Kidney (tissue), 14 donors: ENCODE results near the gene ADAT3. TPM values are rescaled to one million over a fixed set of nuclear protein-coding genes. Genes with fewer than 3 reads are reported as not detected.

Experiments
- DNase-seq, 5 donors: peaks; one replicate each; pipeline ENCODE4 v3.0.0-alpha.2; 2013 to 2020
- FAIRE-seq: peaks from 2 replicates; lab custom pipeline; 2012; peaks lifted over from hg19 to GRCh38; lab: Jason Lieb, UNC
- H3K27ac ChIP-seq, 2 donors: one replicate each; pipeline ENCODE4 v1.7.0; 2013; ENCODE audit warnings: low read depth in 2 of 2, low read length in 2 of 2, inconsistent platforms in 1 of 2
- H3K27me3 ChIP-seq: one replicate; pipeline ENCODE4 v1.7.1; 2013; ENCODE audit warnings: low read length, inconsistent platforms; ENCODE audit not compliant: control insufficient read depth, insufficient read depth
- H3K36me3 ChIP-seq, 3 donors: one replicate each; pipeline versions ENCODE4 v1.7.0 to v1.7.1; 2013; ENCODE audit warnings: low read length in 3 of 3, control low read depth in 1 of 3, inconsistent platforms in 1 of 3; ENCODE audit not compliant: insufficient read depth in 3 of 3, control insufficient read depth in 2 of 3
- H3K4me1 ChIP-seq, 3 donors: one replicate each; pipeline versions ENCODE4 v1.7.0 to v1.7.1; 2013; ENCODE audit warnings: low read length in 3 of 3, inconsistent platforms in 1 of 3, low read depth in 1 of 3; ENCODE audit not compliant: control insufficient read depth in 2 of 3, insufficient read depth in 2 of 3
- H3K4me3 ChIP-seq, 3 donors: one replicate each; pipeline versions ENCODE4 v1.7.0 to v1.8.1; 2013; ENCODE audit warnings: low read length in 3 of 3, control low read depth in 1 of 3, inconsistent platforms in 1 of 3
- H3K9ac ChIP-seq, 3 donors: one replicate each; pipeline versions ENCODE4 v1.7.0 to v1.7.1; 2013; ENCODE audit warnings: low read length in 3 of 3, control low read depth in 1 of 3, inconsistent platforms in 1 of 3
- H3K9me3 ChIP-seq, 3 donors: one replicate each; pipeline versions ENCODE4 v1.7.0 to v1.7.1; 2013; ENCODE audit warnings: low read length in 3 of 3, control low read depth in 1 of 3, inconsistent platforms in 1 of 3; ENCODE audit not compliant: control insufficient read depth in 2 of 3, insufficient read depth in 1 of 3
- CTCF ChIP-seq: IDR thresholded peaks from 3 replicates; pipeline ENCODE4 v1.5.1; 2012; ENCODE audit warnings: mild to moderate bottlenecking, moderate library complexity, borderline replicate concordance; ENCODE audit not compliant: insufficient read depth; ENCODE audit errors: extremely low read depth
- intact Hi-C: fragments of 100-400 bp; cut with DNase I; formaldehyde crosslinking; loops from one replicate; pipeline ENCODE4 v1.11.1; 2022
- polyA plus RNA-seq: library from polyadenylated mRNA; stranded (reverse); fragments of 350-450 nt; fragmentation: Illumina TruSeq; extraction: RNeasy Lipid Tissue Mini Kit (QIAGEN cat#74804); gene quantifications from one replicate; pipeline ENCODE4 v1.2.3, GENCODE V29; 2014; ENCODE audit warnings: low read depth, low replicate concordance; ENCODE audit not compliant: insufficient read depth
- total RNA-seq: library from RNA; stranded (reverse); fragmentation: NEBNext Ultra II Directional; extraction: Animal tissue kit (Norgen Biotek cat#: 25700); gene quantifications from one replicate; pipeline ENCODE4 v1.2.1, GENCODE V29; 2021
- donor health status: control.
- donor health status: control.
- donor health status: control.
- donor health status: control.
- donor health status: control.
- donor health status: DM: yes; HTN: yes; CAD: no.
- donor health status: Normal renal cell carcinoma (clear cell type).

ADAT3 gene
- total and polyA plus RNA-seq, 2 donors from 2014 or later: 6.1 to 10.3 TPM

- Histone ChIP-seq H3K9ac (no peak overlapping the region), H3K4me1 (no peaks in the 10 kb centered on the region), H3K4me3 (no peak overlapping the region), H3K36me3 (no peaks in the 10 kb centered on the region), H3K27ac (no peak overlapping the region), H3K27me3 (no peaks in the 10 kb centered on the region), H3K9me3 (no peaks in the 10 kb centered on the region)
- DNase-seq: peak in 1 of 5 donors; percentile 63
- intact Hi-C loops: no loop called here
- TF ChIP-seq CTCF: no peak
- FAIRE-seq: no peak
Observed at GRCh38 chr19:1955171-1956121, 50.2 kb downstream of the ADAT3 start.

GRCh38 chr19:1956122-1956494, 50.9 kb downstream of the ADAT3 start:
- DNase-seq (no peak), FAIRE-seq (no peak)
- no peaks in the 10 kb centered on the region for H3K27me3 ChIP-seq
- intact Hi-C loops: no loop called here
- no peaks in the 10 kb centered on the region for H3K36me3 ChIP-seq
- no peak for TF ChIP-seq CTCF
- no peak overlapping the region for H3K9ac ChIP-seq
- H3K4me3 ChIP-seq: no peak overlapping the region
- H3K27ac ChIP-seq: no peak overlapping the region
- H3K9me3 ChIP-seq: no peaks in the 10 kb centered on the region
- H3K4me1 ChIP-seq: peaks cover 0 to 4% (median 0%) of the 10 kb centered on the region in 3 donors

GRCh38 chr19:1956868-1957492, 51.8 kb downstream of the ADAT3 start:
- Histone ChIP-seq H3K4me3 (no peak overlapping the region), H3K27me3 (no peaks in the 10 kb centered on the region), H3K9me3 (no peaks in the 10 kb centered on the region), H3K4me1 (peaks cover 0 to 10% (median 2%) of the 10 kb centered on the region in 3 donors), H3K36me3 (no peaks in the 10 kb centered on the region), H3K27ac (no peak overlapping the region), H3K9ac (no peak overlapping the region)
- intact Hi-C loops: no loop called here
- TF ChIP-seq CTCF: no peak
- FAIRE-seq (no peak), DNase-seq (peak in 1 of 5 donors; percentile 63)
